DND-41 (cell line): ENCODE data around the gene NDUFA13.

Experiments
- EZH2 ChIP-seq: IDR thresholded peaks from 3 replicates; pipeline ENCODE4 v1.6.1; 2012; ENCODE audit warnings: borderline replicate concordance, low read depth, mild to moderate bottlenecking, moderate library complexity, low read length, inconsistent platforms; ENCODE audit not compliant: severe bottlenecking
- TF ChIP-seq, protein P1 (sequence below): IDR thresholded peaks from 2 replicates; pipeline ENCODE4 v1.5.1; 2012; ENCODE audit warnings: borderline replicate concordance, low read length, moderate library complexity, mild to moderate bottlenecking; ENCODE audit not compliant: poor library complexity, severe bottlenecking; ENCODE audit errors: extremely low read depth

DNA sequence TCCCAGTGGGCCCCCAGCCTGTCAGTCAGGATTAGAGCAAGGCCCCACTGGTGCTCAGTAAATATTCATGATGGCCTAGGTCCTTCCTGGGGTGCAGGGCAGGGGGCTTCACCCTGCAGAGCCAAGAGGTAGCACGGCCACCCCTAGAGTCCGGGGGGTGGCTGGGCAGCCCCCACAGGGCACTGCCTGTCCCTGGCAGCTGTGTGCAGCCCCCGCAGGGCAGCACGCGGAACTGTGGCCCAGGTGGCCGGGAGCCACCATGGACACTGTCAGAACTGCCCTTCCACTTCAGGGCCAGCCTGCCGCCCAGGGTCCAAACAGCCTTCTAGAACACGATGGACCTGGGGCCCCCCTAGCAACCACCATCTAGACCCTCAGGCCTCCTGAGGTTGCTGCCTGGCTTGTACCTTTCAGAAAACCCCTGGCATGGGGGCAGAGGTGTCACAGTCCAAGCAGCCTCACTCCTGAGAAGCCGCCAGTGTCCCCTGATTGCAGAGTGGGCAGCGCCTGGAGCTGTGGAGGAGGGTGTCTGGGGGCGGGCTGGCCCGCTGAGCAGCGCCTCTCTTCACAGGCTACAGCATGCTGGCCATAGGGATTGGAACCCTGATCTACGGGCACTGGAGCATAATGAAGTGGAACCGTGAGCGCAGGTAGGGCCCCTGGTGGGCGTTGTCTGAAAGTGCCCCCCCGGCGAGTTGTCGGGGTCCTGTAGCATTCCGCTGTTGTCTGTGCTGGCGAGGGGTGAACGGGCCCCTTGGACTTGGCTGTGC is 9.8 kb downstream of the NDUFA13 start:
- no peak for TF ChIP-seq EZH2
- TF ChIP-seq, protein P1, sequence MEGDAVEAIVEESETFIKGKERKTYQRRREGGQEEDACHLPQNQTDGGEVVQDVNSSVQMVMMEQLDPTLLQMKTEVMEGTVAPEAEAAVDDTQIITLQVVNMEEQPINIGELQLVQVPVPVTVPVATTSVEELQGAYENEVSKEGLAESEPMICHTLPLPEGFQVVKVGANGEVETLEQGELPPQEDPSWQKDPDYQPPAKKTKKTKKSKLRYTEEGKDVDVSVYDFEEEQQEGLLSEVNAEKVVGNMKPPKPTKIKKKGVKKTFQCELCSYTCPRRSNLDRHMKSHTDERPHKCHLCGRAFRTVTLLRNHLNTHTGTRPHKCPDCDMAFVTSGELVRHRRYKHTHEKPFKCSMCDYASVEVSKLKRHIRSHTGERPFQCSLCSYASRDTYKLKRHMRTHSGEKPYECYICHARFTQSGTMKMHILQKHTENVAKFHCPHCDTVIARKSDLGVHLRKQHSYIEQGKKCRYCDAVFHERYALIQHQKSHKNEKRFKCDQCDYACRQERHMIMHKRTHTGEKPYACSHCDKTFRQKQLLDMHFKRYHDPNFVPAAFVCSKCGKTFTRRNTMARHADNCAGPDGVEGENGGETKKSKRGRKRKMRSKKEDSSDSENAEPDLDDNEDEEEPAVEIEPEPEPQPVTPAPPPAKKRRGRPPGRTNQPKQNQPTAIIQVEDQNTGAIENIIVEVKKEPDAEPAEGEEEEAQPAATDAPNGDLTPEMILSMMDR: peak; percentile 15
